Panc1 (cell line): ENCODE measurements around the gene AAMDC. TPM values are rescaled to one million over a fixed set of nuclear protein-coding genes. Genes with fewer than 3 reads are reported as not detected.

Experiments used
- ATAC-seq: fragments of 200-7000 bp; cut with Tn5 transposase; 2 replicates; pipeline ENCODE4 v1.9.1; 2020; ENCODE audit warnings: mild to moderate bottlenecking, moderate library complexity
- BruUV-seq: library from RNA; stranded (reverse); fragments of 400-500 nt; replicated peaks from 2 replicates; lab custom pipeline; 2021; lab: Mats Ljungman, UMichigan
- CTCF ChIA-PET: fragments of 300-600 bp; sonication (Branson Sonifier 250); formaldehyde crosslinking; loops from one replicate; lab custom pipeline; 2022; ENCODE audit warnings: antibody characterized with exemption; lab: Charles Lee
- POLR2A ChIA-PET: fragments of 300-600 bp; sonication (Branson Sonifier 250); formaldehyde crosslinking; loops from one replicate; lab custom pipeline; 2022; ENCODE audit warnings: antibody characterized with exemption; lab: Charles Lee
- DNase-seq: peaks from one replicate; pipeline ENCODE4 v3.0.0-alpha.2; 2010; ENCODE audit warnings: low read depth, low spot score
- H3K27ac ChIP-seq: 2 replicates; pipeline ENCODE4 v1.5.1; 2011; ENCODE audit warnings: mild to moderate bottlenecking, low read length, inconsistent platforms
- H3K27me3 ChIP-seq: fragments of 200-500 bp; sonication (Bioruptor generic); 2 replicates; pipeline ENCODE4 v1.6.0; 2014; ENCODE audit warnings: low read length, inconsistent platforms; ENCODE audit not compliant: control insufficient read depth, insufficient read depth
- H3K36me3 ChIP-seq: fragments of 200-500 bp; sonication (Bioruptor generic); 2 replicates; pipeline ENCODE4 v1.5.1; 2014; ENCODE audit warnings: inconsistent platforms, mild to moderate bottlenecking, low read length, moderate library complexity; ENCODE audit not compliant: control insufficient read depth, insufficient read depth
- H3K4me1 ChIP-seq: 2 replicates; pipeline ENCODE4 v1.5.1; 2011; ENCODE audit warnings: inconsistent platforms, mild to moderate bottlenecking, low read length, moderate library complexity; ENCODE audit not compliant: control insufficient read depth, insufficient read depth
- H3K4me3 ChIP-seq, 2 experiments: 2 replicates each; pipeline ENCODE4 v1.5.1; 2011 to 2012; ENCODE audit warnings: low read depth in 2 of 2, low read length in 2 of 2, mild to moderate bottlenecking in 2 of 2, inconsistent platforms in 1 of 2, moderate library complexity in 1 of 2
- H3K9me3 ChIP-seq: fragments of 200-500 bp; sonication (Bioruptor generic); 2 replicates; pipeline ENCODE4 v1.5.1; 2014; ENCODE audit warnings: low read depth, mild to moderate bottlenecking, inconsistent platforms, low read length, moderate library complexity; ENCODE audit not compliant: control insufficient read depth, insufficient read depth
- POLR2AphosphoS5 ChIP-seq: IDR thresholded peaks from 2 replicates; pipeline ENCODE4 v1.6.1; 2012; ENCODE audit warnings: mild to moderate bottlenecking, low read depth, low read length, moderate library complexity
- SIN3A ChIP-seq: IDR thresholded peaks from 2 replicates; pipeline ENCODE4 v1.6.1; 2012; ENCODE audit warnings: low read depth, mild to moderate bottlenecking, low read length, moderate library complexity, borderline replicate concordance; ENCODE audit not compliant: insufficient read depth
- TCF7L2 ChIP-seq: IDR thresholded peaks from 2 replicates; pipeline ENCODE4 v1.6.1; 2011; ENCODE audit warnings: mild to moderate bottlenecking, low read depth, low read length, inconsistent platforms
- in situ Hi-C: cut with HindIII; loops from 2 replicates; pipeline ENCODE4 v1.10.0; 2016; ENCODE audit warnings: low sequenced_read_pairs, low pct_unique_long_range_greater_than_20kb
- intact Hi-C: fragments of 100-400 bp; cut with micrococcal nuclease; formaldehyde crosslinking; loops from one replicate; pipeline ENCODE4 v1.10.0; 2022; ENCODE audit not compliant: unreplicated experiment
- total RNA-seq: library from RNA; stranded (reverse); gene quantifications from one replicate; pipeline ENCODE4 v1.2.1, GENCODE V29; 2021; ENCODE audit not compliant: unreplicated experiment
- TF ChIP-seq, protein P1 (sequence below), 2 experiments: IDR thresholded peaks; 2 replicates each; pipeline ENCODE4 v1.6.1; 2011 to 2012; ENCODE audit warnings: low read depth in 2 of 2, control low read depth in 1 of 2, low read length in 1 of 2, mild to moderate bottlenecking in 1 of 2, moderate library complexity in 1 of 2; ENCODE audit not compliant: insufficient read depth in 1 of 2
- TF ChIP-seq, protein P2 (sequence below): fragments of 450-650 bp; IDR thresholded peaks from 2 replicates; pipeline ENCODE4 v1.5.1; 2017; ENCODE audit warnings: mild to moderate bottlenecking

The AAMDC gene
- total RNA-seq, 1 experiment from 2014 or later = 52.7 TPM

DNA sequence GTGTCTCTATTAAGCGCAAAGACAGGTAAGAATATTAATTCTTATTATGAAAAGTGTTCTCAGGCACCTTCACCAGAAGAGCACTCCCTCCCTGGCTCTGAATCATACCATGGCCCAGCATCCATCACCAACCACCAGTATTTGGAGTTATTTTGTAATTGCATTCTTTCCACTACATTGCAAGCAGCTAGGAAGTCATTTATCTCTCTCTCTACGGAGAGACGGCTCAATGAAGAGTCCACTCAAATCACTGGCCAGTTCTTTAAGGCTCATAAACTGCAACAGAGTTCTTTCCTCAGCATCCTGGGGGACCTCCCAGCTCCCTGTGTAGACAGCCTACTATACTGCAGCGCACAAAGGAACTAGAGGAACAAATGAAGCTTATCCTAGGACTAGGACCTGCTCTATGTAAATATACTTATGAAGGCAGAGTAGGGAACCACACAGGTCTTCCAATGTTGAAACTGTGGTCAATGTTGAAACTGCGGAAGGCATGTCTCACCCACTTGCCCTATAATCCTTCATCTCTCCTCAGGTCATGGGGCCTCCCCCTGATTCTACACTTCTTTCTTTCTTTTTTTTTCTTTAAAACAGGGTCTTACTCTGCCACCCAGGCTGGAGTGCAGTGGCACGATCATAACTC lies 63.4 kb downstream of the AAMDC start:
- intact Hi-C loops (no loop called here), in situ Hi-C loops (no loop called here)
- no peak for TF ChIP-seq TCF7L2
- TF ChIP-seq POLR2AphosphoS5 = no peak
- TF ChIP-seq, protein P1, sequence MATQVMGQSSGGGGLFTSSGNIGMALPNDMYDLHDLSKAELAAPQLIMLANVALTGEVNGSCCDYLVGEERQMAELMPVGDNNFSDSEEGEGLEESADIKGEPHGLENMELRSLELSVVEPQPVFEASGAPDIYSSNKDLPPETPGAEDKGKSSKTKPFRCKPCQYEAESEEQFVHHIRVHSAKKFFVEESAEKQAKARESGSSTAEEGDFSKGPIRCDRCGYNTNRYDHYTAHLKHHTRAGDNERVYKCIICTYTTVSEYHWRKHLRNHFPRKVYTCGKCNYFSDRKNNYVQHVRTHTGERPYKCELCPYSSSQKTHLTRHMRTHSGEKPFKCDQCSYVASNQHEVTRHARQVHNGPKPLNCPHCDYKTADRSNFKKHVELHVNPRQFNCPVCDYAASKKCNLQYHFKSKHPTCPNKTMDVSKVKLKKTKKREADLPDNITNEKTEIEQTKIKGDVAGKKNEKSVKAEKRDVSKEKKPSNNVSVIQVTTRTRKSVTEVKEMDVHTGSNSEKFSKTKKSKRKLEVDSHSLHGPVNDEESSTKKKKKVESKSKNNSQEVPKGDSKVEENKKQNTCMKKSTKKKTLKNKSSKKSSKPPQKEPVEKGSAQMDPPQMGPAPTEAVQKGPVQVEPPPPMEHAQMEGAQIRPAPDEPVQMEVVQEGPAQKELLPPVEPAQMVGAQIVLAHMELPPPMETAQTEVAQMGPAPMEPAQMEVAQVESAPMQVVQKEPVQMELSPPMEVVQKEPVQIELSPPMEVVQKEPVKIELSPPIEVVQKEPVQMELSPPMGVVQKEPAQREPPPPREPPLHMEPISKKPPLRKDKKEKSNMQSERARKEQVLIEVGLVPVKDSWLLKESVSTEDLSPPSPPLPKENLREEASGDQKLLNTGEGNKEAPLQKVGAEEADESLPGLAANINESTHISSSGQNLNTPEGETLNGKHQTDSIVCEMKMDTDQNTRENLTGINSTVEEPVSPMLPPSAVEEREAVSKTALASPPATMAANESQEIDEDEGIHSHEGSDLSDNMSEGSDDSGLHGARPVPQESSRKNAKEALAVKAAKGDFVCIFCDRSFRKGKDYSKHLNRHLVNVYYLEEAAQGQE (IDR thresholded peaks at IDR 0.05; ENCODE audit: insufficient read depth in 1 of 2, low read depth in 2 of 2, low read length in 1 of 2) = no peak
- TF ChIP-seq, protein P2, sequence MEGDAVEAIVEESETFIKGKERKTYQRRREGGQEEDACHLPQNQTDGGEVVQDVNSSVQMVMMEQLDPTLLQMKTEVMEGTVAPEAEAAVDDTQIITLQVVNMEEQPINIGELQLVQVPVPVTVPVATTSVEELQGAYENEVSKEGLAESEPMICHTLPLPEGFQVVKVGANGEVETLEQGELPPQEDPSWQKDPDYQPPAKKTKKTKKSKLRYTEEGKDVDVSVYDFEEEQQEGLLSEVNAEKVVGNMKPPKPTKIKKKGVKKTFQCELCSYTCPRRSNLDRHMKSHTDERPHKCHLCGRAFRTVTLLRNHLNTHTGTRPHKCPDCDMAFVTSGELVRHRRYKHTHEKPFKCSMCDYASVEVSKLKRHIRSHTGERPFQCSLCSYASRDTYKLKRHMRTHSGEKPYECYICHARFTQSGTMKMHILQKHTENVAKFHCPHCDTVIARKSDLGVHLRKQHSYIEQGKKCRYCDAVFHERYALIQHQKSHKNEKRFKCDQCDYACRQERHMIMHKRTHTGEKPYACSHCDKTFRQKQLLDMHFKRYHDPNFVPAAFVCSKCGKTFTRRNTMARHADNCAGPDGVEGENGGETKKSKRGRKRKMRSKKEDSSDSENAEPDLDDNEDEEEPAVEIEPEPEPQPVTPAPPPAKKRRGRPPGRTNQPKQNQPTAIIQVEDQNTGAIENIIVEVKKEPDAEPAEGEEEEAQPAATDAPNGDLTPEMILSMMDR = no peak
- TF ChIP-seq SIN3A = no peak
- no peaks in the 10 kb centered on the region for H3K9me3 ChIP-seq
- no peaks in the 10 kb centered on the region for H3K36me3 ChIP-seq
- no TSS peak for BruUV-seq
- no peak overlapping the region for H3K4me3 ChIP-seq
- ChIA-PET POLR2A (no interaction called here), CTCF (no interaction called here)
- H3K27me3 ChIP-seq = no peaks in the 10 kb centered on the region
- ATAC-seq (no peak), DNase-seq (no peak)
- H3K4me1 ChIP-seq = no peaks in the 10 kb centered on the region
- H3K27ac ChIP-seq = no peak overlapping the region

DNA sequence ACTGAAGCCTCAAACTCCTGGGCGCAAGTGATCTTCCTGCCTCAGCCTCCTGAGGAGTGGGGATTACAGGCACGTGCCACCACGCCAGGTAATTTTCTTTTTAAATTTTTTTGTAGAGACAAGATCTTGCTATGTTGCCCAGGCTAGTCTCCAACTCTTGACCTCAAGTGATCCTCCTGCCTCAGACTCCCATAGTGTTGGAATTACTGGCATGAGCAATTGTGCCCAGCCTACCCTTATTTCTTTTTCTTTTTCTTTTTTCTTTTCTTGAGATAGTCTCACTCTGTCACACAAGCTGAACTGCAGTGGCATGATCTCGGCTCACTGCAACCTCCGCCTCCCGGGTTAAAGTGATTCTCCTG lies 63.9 kb downstream of the AAMDC start:
- intact Hi-C loops = no loop called here
- TF ChIP-seq POLR2AphosphoS5 = no peak
- no TSS peak for BruUV-seq
- in situ Hi-C loops = no loop called here
- DNase-seq (no peak), ATAC-seq (no peak)
- no peak overlapping the region for H3K27ac ChIP-seq
- POLR2A ChIA-PET = no interaction called here
- H3K27me3 ChIP-seq = no peaks in the 10 kb centered on the region
- CTCF ChIA-PET = no interaction called here
- H3K4me1 ChIP-seq = no peaks in the 10 kb centered on the region
- H3K9me3 ChIP-seq = no peaks in the 10 kb centered on the region
- no peak overlapping the region for H3K4me3 ChIP-seq
- no peaks in the 10 kb centered on the region for H3K36me3 ChIP-seq

DNA sequence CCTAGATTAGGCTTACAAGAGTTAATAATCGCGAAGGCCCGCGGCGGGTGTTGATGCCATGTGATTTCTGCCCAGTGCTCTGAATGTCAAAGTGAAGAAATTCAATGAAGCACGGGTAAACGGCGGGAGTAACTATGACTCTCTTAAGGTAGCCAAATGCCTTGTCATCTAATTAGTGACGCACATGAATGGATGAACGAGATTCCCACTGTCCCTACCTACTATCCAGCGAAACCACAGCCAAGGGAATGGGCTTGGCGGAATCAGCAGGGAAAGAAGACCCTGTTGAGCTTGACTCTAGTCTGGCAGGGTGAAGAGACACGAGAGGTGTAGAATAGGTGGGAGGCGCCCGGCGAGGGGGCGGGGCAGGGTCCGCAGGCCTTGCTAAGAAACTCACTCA lies 65.5 kb downstream of the AAMDC start:
- no peak overlapping the region for H3K4me3 ChIP-seq
- TF ChIP-seq POLR2AphosphoS5 (no peak), SIN3A (no peak), TCF7L2 (no peak)
- TF ChIP-seq, protein P2 = no peak
- TF ChIP-seq, protein P1 (IDR thresholded peaks at IDR 0.05; ENCODE audit: insufficient read depth in 1 of 2, low read depth in 2 of 2, low read length in 1 of 2) = no peak
- no peaks in the 10 kb centered on the region for H3K4me1 ChIP-seq
- ChIA-PET POLR2A (no interaction called here), CTCF (no interaction called here)
- ATAC-seq (no peak), DNase-seq (no peak)
- no peaks in the 10 kb centered on the region for H3K9me3 ChIP-seq
- no peaks in the 10 kb centered on the region for H3K27me3 ChIP-seq
- no peaks in the 10 kb centered on the region for H3K36me3 ChIP-seq
- H3K27ac ChIP-seq = no peak overlapping the region
- in situ Hi-C loops = no loop called here
- no TSS peak for BruUV-seq
- intact Hi-C loops = no loop called here
